HG03103 (cell line): ENCODE data around the gene SUPT20HL2.
"Not testable (repeated sequence)": the region's sequence is repeated elsewhere in the genome, so short reads cannot be mapped to it uniquely, and the experiment has no call there.

Experiments
- ATAC-seq: cut with Tn5 transposase; IDR thresholded peaks from one replicate; pipeline ENCODE4 v1.9.1; 2021; ENCODE audit warnings: low read depth; ENCODE audit not compliant: unreplicated experiment

SUPT20HL2 gene

GRCh38 chrX:24310916-24311315 is 3.0 kb downstream of the SUPT20HL2 start:
- ATAC-seq = not testable (repeated sequence)

GRCh38 chrX:24309580-24310374 is 4.1 kb downstream of the SUPT20HL2 start:
- ATAC-seq = not testable (repeated sequence)

- not testable (repeated sequence) for ATAC-seq
These were observed 5.1 kb downstream of the SUPT20HL2 start for GRCh38 chrX:24308803-24309202.

GRCh38 chrX:24306440-24306839 is 7.4 kb downstream of the SUPT20HL2 start:
- ATAC-seq = no peak

GRCh38 chrX:24305905-24306304 is 8.0 kb downstream of the SUPT20HL2 start:
- no peak for ATAC-seq

- no peak for ATAC-seq
These were observed 12.1 kb downstream of the SUPT20HL2 start for GRCh38 chrX:24301806-24302205.

GRCh38 chrX:24301060-24301459 is 12.8 kb downstream of the SUPT20HL2 start:
- ATAC-seq = no peak

GRCh38 chrX:24298191-24298590 is 15.7 kb downstream of the SUPT20HL2 start:
- ATAC-seq = no peak

GRCh38 chrX:24294619-24295018 is 19.2 kb downstream of the SUPT20HL2 start:
- ATAC-seq = no peak

GRCh38 chrX:24293412-24293811 is 20.5 kb downstream of the SUPT20HL2 start:
- ATAC-seq = no peak

GRCh38 chrX:24292353-24292752 is 21.5 kb downstream of the SUPT20HL2 start:
- no peak for ATAC-seq

GRCh38 chrX:24285082-24285481 is 28.8 kb downstream of the SUPT20HL2 start:
- no peak for ATAC-seq

- no peak for ATAC-seq
These were observed 30.6 kb downstream of the SUPT20HL2 start for GRCh38 chrX:24283127-24283794.

- ATAC-seq = no peak
These were observed 31.3 kb downstream of the SUPT20HL2 start for GRCh38 chrX:24282381-24283126.

GRCh38 chrX:24277405-24277804 is 36.5 kb downstream of the SUPT20HL2 start:
- no peak for ATAC-seq

- ATAC-seq = no peak
These were observed 37.9 kb downstream of the SUPT20HL2 start for GRCh38 chrX:24276015-24276414.

GRCh38 chrX:24271262-24271661 is 42.6 kb downstream of the SUPT20HL2 start:
- no peak for ATAC-seq

- ATAC-seq = no peak
These were observed 45.1 kb downstream of the SUPT20HL2 start for GRCh38 chrX:24268786-24269185.

GRCh38 chrX:24266996-24267395 is 46.9 kb downstream of the SUPT20HL2 start:
- no peak for ATAC-seq

- no peak for ATAC-seq
These were observed 49.5 kb downstream of the SUPT20HL2 start for GRCh38 chrX:24264383-24264782.

GRCh38 chrX:24262309-24262708 is 51.6 kb downstream of the SUPT20HL2 start:
- no peak for ATAC-seq
